Measurements from ENCODE around the gene CLDN9. TPM values are rescaled to one million over a fixed set of nuclear protein-coding genes. Genes with fewer than 3 reads are reported as not detected.

Gene CLDN9
- total and polyA plus RNA-seq, 2 donors = 0.19 to 0.98 TPM

- no peak overlapping the region for H3K27ac ChIP-seq (ENCODE audit: low read depth in 1 of 2, low read length in 1 of 2)
- H3K27me3 ChIP-seq (ENCODE audit: control insufficient read depth in 2 of 2, insufficient read depth in 1 of 2, low read length in 1 of 2) = peaks cover 9 to 56% of the 10 kb centered on the region in 2 donors
- peaks cover 0 to 31% of the 10 kb centered on the region in 2 donors for H3K4me1 ChIP-seq (ENCODE audit: control insufficient read depth in 2 of 2, insufficient read depth in 2 of 2, low read length in 2 of 2)
- no peak for DNase-seq (ENCODE audit: low read depth in 6 of 9, low spot score in 9 of 9)
- H3K36me3 ChIP-seq (ENCODE audit: control insufficient read depth in 2 of 2, insufficient read depth in 2 of 2, low read length in 1 of 2) = no peaks in the 10 kb centered on the region
- no peak overlapping the region for H3K4me3 ChIP-seq (ENCODE audit: low read length in 2 of 2)
- 95% methylated on average over 9 of the region's 9 CpGs for WGBS
- no peaks in the 10 kb centered on the region for H3K9me3 ChIP-seq (ENCODE audit: control insufficient read depth in 2 of 2, insufficient read depth in 1 of 2, low read length in 1 of 2)
These were observed 25.4 kb upstream of the CLDN9 start for GRCh38 chr16:2987286-2987685.

GRCh38 chr16:2987833-2988232, 24.9 kb upstream of the CLDN9 start:
- peaks cover 0 to 31% of the 10 kb centered on the region in 2 donors for H3K4me1 ChIP-seq (ENCODE audit: control insufficient read depth in 2 of 2, insufficient read depth in 2 of 2, low read length in 2 of 2)
- H3K4me3 ChIP-seq (ENCODE audit: low read length in 2 of 2) = no peak overlapping the region
- no peaks in the 10 kb centered on the region for H3K36me3 ChIP-seq (ENCODE audit: control insufficient read depth in 2 of 2, insufficient read depth in 2 of 2, low read length in 1 of 2)
- H3K27me3 ChIP-seq (ENCODE audit: control insufficient read depth in 2 of 2, insufficient read depth in 1 of 2, low read length in 1 of 2) = peaks cover 9 to 58% of the 10 kb centered on the region in 2 donors
- 88% methylated on average over 8 of the region's 8 CpGs for WGBS
- H3K27ac ChIP-seq (ENCODE audit: low read depth in 1 of 2, low read length in 1 of 2) = no peak overlapping the region
- no peak for DNase-seq (ENCODE audit: low read depth in 6 of 9, low spot score in 9 of 9)
- no peaks in the 10 kb centered on the region for H3K9me3 ChIP-seq (ENCODE audit: control insufficient read depth in 2 of 2, insufficient read depth in 1 of 2, low read length in 1 of 2)

- H3K4me1 ChIP-seq (ENCODE audit: control insufficient read depth in 2 of 2, insufficient read depth in 2 of 2, low read length in 2 of 2) = peaks cover 0 to 28% of the 10 kb centered on the region in 2 donors
These were observed 24.1 kb upstream of the CLDN9 start for GRCh38 chr16:2988590-2989099.

GRCh38 chr16:2990891-2991290, 21.8 kb upstream of the CLDN9 start:
- no peak for DNase-seq (ENCODE audit: low read depth in 6 of 9, low spot score in 9 of 9)
- H3K9me3 ChIP-seq (ENCODE audit: control insufficient read depth in 2 of 2, insufficient read depth in 1 of 2, low read length in 1 of 2) = no peaks in the 10 kb centered on the region
- 91% methylated on average over 10 of the region's 10 CpGs for WGBS
- no peak overlapping the region for H3K27ac ChIP-seq (ENCODE audit: low read depth in 1 of 2, low read length in 1 of 2)
- peaks cover 0 to 28% of the 10 kb centered on the region in 2 donors for H3K4me1 ChIP-seq (ENCODE audit: control insufficient read depth in 2 of 2, insufficient read depth in 2 of 2, low read length in 2 of 2)
- peaks cover 5 to 36% of the 10 kb centered on the region in 2 donors for H3K27me3 ChIP-seq (ENCODE audit: control insufficient read depth in 2 of 2, insufficient read depth in 1 of 2, low read length in 1 of 2)
- no peak overlapping the region for H3K4me3 ChIP-seq (ENCODE audit: low read length in 2 of 2)
- H3K36me3 ChIP-seq (ENCODE audit: control insufficient read depth in 2 of 2, insufficient read depth in 2 of 2, low read length in 1 of 2) = no peaks in the 10 kb centered on the region

More at GRCh38 chr16:2988590-2989099, 24.1 kb upstream of the CLDN9 start:
- H3K9me3 ChIP-seq (ENCODE audit: control insufficient read depth in 2 of 2, insufficient read depth in 1 of 2, low read length in 1 of 2) = no peaks in the 10 kb centered on the region
- H3K4me3 ChIP-seq (ENCODE audit: low read length in 2 of 2) = no peak overlapping the region
- H3K27me3 ChIP-seq (ENCODE audit: control insufficient read depth in 2 of 2, insufficient read depth in 1 of 2, low read length in 1 of 2) = peaks cover 9 to 55% of the 10 kb centered on the region in 2 donors
- 89% methylated on average over 8 of the region's 8 CpGs for WGBS
- no peak for DNase-seq (ENCODE audit: low read depth in 6 of 9, low spot score in 9 of 9)
- no peaks in the 10 kb centered on the region for H3K36me3 ChIP-seq (ENCODE audit: control insufficient read depth in 2 of 2, insufficient read depth in 2 of 2, low read length in 1 of 2)
- H3K27ac ChIP-seq (ENCODE audit: low read depth in 1 of 2, low read length in 1 of 2) = peak overlapping the region; percentile 9 to 29

- Histone ChIP-seq H3K4me3 (ENCODE audit: low read length in 2 of 2) (no peak overlapping the region), H3K36me3 (ENCODE audit: control insufficient read depth in 2 of 2, insufficient read depth in 2 of 2, low read length in 1 of 2) (no peaks in the 10 kb centered on the region), H3K27me3 (ENCODE audit: control insufficient read depth in 2 of 2, insufficient read depth in 1 of 2, low read length in 1 of 2) (peaks cover 5 to 33% of the 10 kb centered on the region in 2 donors), H3K9me3 (ENCODE audit: control insufficient read depth in 2 of 2, insufficient read depth in 1 of 2, low read length in 1 of 2) (no peaks in the 10 kb centered on the region), H3K27ac (ENCODE audit: low read depth in 1 of 2, low read length in 1 of 2) (no peak overlapping the region), H3K4me1 (ENCODE audit: control insufficient read depth in 2 of 2, insufficient read depth in 2 of 2, low read length in 2 of 2) (peaks cover 0 to 28% of the 10 kb centered on the region in 2 donors)
- 96% methylated on average over 12 of the region's 12 CpGs for WGBS
- no peak for DNase-seq (ENCODE audit: low read depth in 6 of 9, low spot score in 9 of 9)
These were observed 21.0 kb upstream of the CLDN9 start for GRCh38 chr16:2991566-2992261.

- Histone ChIP-seq H3K36me3 (ENCODE audit: control insufficient read depth in 2 of 2, insufficient read depth in 2 of 2, low read length in 1 of 2) (no peaks in the 10 kb centered on the region), H3K4me3 (ENCODE audit: low read length in 2 of 2) (no peak overlapping the region), H3K27me3 (ENCODE audit: control insufficient read depth in 2 of 2, insufficient read depth in 1 of 2, low read length in 1 of 2) (peaks cover 5 to 33% of the 10 kb centered on the region in 2 donors), H3K9me3 (ENCODE audit: control insufficient read depth in 2 of 2, insufficient read depth in 1 of 2, low read length in 1 of 2) (no peaks in the 10 kb centered on the region), H3K27ac (ENCODE audit: low read depth in 1 of 2, low read length in 1 of 2) (peak overlapping the region; percentile 26 to 28), H3K4me1 (ENCODE audit: control insufficient read depth in 2 of 2, insufficient read depth in 2 of 2, low read length in 2 of 2) (peaks cover 0 to 22% of the 10 kb centered on the region in 2 donors)
- DNase-seq (ENCODE audit: low read depth in 6 of 9, low spot score in 9 of 9) = no peak
- 92% methylated on average over 14 of the region's 14 CpGs for WGBS
These were observed 20.2 kb upstream of the CLDN9 start for GRCh38 chr16:2992383-2993081.

GRCh38 chr16:2996298-2996697, 16.4 kb upstream of the CLDN9 start:
- no peaks in the 10 kb centered on the region for H3K36me3 ChIP-seq (ENCODE audit: control insufficient read depth in 2 of 2, insufficient read depth in 2 of 2, low read length in 1 of 2)
- no peak overlapping the region for H3K27ac ChIP-seq (ENCODE audit: low read depth in 1 of 2, low read length in 1 of 2)
- peaks cover 3 to 40% of the 10 kb centered on the region in 2 donors for H3K27me3 ChIP-seq (ENCODE audit: control insufficient read depth in 2 of 2, insufficient read depth in 1 of 2, low read length in 1 of 2)
- H3K4me1 ChIP-seq (ENCODE audit: control insufficient read depth in 2 of 2, insufficient read depth in 2 of 2, low read length in 2 of 2) = peaks cover 0 to 2% of the 10 kb centered on the region in 2 donors
- no peaks in the 10 kb centered on the region for H3K9me3 ChIP-seq (ENCODE audit: control insufficient read depth in 2 of 2, insufficient read depth in 1 of 2, low read length in 1 of 2)
- H3K4me3 ChIP-seq (ENCODE audit: low read length in 2 of 2) = no peak overlapping the region
- no peak for DNase-seq (ENCODE audit: low read depth in 6 of 9, low spot score in 9 of 9)
- over 99% methylated on average over 13 of the region's 13 CpGs for whole genome bisulfite sequencing

GRCh38 chr16:2999929-3000328, 12.8 kb upstream of the CLDN9 start:
- Histone ChIP-seq H3K9me3 (ENCODE audit: control insufficient read depth in 2 of 2, insufficient read depth in 1 of 2, low read length in 1 of 2) (no peaks in the 10 kb centered on the region), H3K36me3 (ENCODE audit: control insufficient read depth in 2 of 2, insufficient read depth in 2 of 2, low read length in 1 of 2) (no peaks in the 10 kb centered on the region), H3K27me3 (ENCODE audit: control insufficient read depth in 2 of 2, insufficient read depth in 1 of 2, low read length in 1 of 2) (peaks cover 6 to 46% of the 10 kb centered on the region in 2 donors), H3K4me3 (ENCODE audit: low read length in 2 of 2) (no peak overlapping the region), H3K4me1 (ENCODE audit: control insufficient read depth in 2 of 2, insufficient read depth in 2 of 2, low read length in 2 of 2) (peaks cover 3 to 8% of the 10 kb centered on the region in 2 donors), H3K27ac (ENCODE audit: low read depth in 1 of 2, low read length in 1 of 2) (no peak overlapping the region)
- DNase-seq (ENCODE audit: low read depth in 6 of 9, low spot score in 9 of 9) = no peak
- 93% methylated on average over 6 of the region's 6 CpGs for WGBS

GRCh38 chr16:3000540-3000939, 12.2 kb upstream of the CLDN9 start:
- no peak for DNase-seq (ENCODE audit: low read depth in 6 of 9, low spot score in 9 of 9)
- Histone ChIP-seq H3K27me3 (ENCODE audit: control insufficient read depth in 2 of 2, insufficient read depth in 1 of 2, low read length in 1 of 2) (peaks cover 8 to 51% of the 10 kb centered on the region in 2 donors), H3K36me3 (ENCODE audit: control insufficient read depth in 2 of 2, insufficient read depth in 2 of 2, low read length in 1 of 2) (no peaks in the 10 kb centered on the region), H3K27ac (ENCODE audit: low read depth in 1 of 2, low read length in 1 of 2) (no peak overlapping the region), H3K4me1 (ENCODE audit: control insufficient read depth in 2 of 2, insufficient read depth in 2 of 2, low read length in 2 of 2) (peaks cover 4 to 9% of the 10 kb centered on the region in 2 donors), H3K4me3 (ENCODE audit: low read length in 2 of 2) (no peak overlapping the region), H3K9me3 (ENCODE audit: control insufficient read depth in 2 of 2, insufficient read depth in 1 of 2, low read length in 1 of 2) (no peaks in the 10 kb centered on the region)
- WGBS = 98% methylated on average over 4 of the region's 4 CpGs
